HG03565 (cell line): ENCODE measurements around the gene IFNA21.
"Not testable (repeated sequence)": the region's sequence is repeated elsewhere in the genome, so short reads cannot be mapped to it uniquely, and the experiment has no call there.

ENCODE experiments used
- ATAC-seq: cut with Tn5 transposase; IDR thresholded peaks from one replicate; pipeline ENCODE4 v1.9.1; 2021; ENCODE audit warnings: mild to moderate bottlenecking, moderate library complexity; ENCODE audit not compliant: unreplicated experiment

Gene IFNA21

DNA sequence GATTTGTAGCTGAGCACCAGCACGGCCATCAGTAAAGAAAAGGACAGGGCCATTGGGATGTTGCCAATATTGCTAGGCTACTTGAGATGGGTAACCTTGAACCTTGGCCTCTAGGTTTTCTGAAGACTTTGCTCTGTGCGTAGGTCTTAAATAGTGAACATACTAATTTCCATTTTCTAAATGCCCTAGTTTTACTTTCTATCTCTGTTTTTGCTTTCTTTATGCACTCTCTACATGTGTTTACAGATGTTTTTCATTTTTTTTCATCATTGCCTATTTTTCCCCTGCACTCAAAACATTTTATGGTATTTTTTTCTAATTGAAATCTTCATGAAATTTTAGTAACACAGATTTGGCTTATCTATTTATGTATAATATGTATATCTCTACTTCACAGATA lies at the start of gene IFNA21:
Gene IFNA21 (minus strand): TSS at position 101 of the 400 bp plus-strand sequence. CDS start 48 bp downstream, at position 53.
- ATAC-seq = not testable (repeated sequence)

GRCh38 chr9:21213411-21214326 lies 47.2 kb upstream of the IFNA21 start:
- peak; percentile 75 for ATAC-seq

DNA sequence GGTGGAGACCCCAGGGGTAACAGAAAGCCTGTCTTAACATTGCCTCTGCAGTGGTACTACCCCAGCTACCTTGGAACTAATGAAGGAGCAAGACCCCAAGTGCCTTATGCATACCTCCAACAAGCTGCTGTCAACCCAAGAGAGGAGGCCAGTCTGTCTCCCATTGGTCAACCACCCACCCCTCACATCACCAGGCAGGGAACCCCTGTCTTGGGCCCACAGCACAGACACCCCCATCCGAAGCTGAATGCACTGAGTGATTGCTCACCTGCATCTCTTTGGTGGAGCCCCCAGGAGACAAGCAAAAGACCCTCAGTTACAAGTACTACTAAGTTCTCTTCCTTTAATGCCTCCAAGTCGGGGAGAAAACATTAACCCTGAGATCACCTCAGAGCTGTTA lies 45.7 kb upstream of the IFNA21 start:
- ATAC-seq = not testable (repeated sequence)

DNA sequence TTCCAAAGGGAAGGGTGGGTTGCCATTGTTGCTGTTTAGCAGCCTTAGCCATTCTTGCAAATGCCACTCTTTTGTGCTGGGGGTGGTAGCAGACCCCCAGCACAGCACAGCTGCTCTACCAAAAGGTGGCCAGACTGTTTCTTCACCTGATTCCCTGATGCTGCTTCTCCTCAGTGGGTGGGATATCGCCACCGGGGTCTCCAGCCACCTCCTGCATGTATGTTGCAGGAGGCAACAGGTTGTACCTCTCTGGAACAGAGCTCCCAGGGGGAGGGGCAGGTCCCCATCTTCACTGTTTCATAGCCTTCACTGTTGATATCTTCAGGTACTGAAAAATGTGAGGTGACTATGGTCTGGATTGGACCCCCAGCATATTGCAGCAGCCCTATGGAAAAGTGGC lies 44.3 kb upstream of the IFNA21 start:
- not testable (repeated sequence) for ATAC-seq

- ATAC-seq = no peak
Observed at GRCh38 chr9:21210311-21210710, 43.9 kb upstream of the IFNA21 start.

DNA sequence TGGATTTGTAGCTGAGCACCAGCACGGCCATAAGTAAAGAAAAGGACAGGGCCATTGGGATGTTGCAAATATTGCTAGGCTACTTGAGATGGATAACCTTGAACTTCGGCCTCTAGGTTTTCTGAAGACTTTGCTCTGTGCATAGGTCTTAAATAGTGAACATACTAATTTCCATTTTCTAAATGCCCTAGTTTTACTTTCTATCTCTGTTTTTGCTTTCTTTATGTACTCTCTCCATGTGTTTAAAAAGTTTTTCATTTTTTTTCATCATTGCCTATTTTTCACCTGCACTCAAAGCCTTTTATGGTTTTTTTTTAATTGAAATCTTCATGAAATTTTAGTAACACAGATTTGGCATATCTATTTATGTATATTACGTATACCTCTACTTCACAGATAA lies 40.6 kb upstream of the IFNA21 start, which contains the start of gene IFNA10:
Gene IFNA10 (minus strand): TSS at position 101 of the 400 bp plus-strand sequence. CDS start 46 bp downstream, at position 55.
- not testable (repeated sequence) for ATAC-seq

DNA sequence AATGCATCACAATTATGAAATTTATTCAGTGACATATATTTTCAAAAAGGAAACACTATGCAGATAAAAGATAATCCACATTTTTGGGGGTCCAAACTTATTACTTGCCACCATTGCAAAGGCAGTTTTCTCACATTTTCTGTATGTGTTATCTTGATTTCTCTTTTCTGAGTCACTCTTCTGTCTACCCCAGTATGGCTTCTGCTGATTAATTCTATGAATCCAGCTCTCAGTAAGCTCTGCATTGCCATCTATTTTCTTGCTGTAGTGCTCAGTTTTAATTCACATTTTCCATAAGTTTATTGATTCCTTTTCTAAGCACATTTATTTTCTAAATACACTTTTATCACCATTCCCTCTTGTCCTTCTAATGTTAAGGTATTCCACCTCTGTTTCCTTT lies 38.7 kb upstream of the IFNA21 start:
- no peak for ATAC-seq

DNA sequence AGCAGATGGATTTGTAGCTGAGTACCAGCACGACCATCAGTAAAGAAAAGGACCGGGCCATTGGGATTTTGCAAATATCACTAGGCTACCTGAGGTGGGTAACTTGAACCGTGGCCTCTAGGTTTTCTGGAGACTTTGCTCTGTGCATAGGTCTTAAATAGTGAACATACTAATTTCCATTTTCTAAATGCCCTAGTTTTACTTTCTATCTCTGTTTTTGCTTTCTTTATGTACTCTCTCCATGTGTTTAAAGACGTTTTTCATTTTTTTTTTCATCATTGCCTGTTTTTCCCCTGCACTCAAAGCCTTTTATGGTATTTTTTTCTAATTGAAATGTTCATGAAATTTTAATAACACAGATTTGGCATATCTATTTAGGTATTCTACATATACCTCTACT lies 35.6 kb upstream of the IFNA21 start, which contains the start of gene IFNA7:
Gene IFNA7 (minus strand): TSS at position 101 of the 400 bp plus-strand sequence. CDS start 40 bp downstream, at position 61.
- not testable (repeated sequence) for ATAC-seq

DNA sequence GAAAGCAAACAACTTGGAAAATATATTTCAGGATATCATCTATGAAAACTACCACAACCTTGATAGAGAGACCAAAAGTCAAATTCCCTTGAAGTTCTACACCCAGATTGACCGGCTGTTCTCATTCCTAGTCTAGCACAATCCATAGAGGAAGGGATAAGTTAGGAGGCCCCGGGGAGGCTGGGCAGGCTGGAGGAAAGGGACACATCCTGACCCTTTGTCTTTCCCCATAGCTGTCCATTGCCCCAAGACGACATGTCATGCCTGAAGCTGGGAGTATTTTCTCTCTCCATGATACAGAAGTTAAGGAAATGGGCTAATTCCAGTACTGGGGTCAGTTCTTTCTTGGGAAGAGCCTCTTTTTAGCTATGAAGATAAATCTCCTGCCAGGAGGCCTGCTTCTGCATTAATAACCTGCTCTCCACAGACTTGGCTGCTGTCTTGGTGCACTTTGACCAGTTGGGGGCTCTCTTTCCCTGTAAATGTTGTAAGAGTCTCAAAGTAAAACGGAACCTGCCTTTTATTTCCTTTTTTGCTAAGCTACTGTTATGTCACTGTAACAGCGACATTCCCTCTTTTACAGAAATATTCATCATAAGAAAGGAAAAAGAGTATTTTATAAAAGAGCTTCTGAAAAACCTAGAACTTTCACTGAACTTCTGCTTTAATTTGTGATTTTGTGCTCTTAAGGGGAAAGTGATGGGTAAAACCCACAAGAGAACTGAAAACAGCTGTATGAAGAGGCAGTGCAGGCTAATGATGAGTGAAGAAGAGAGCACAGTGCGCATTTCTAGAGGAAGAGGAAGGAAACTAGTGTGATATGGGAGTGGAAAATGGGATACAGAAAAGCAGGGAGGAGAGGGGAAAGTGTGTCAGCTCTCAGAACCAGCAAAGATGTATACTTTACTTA lies 28.7 kb upstream of the IFNA21 start:
- peak; percentile 91 for ATAC-seq

GRCh38 chr9:21187487-21187886 lies 21.0 kb upstream of the IFNA21 start, which contains the start of gene IFNA4:
Gene IFNA4 (minus strand): TSS chr9:21187587. CDS start chr9:21187531, 56 bp downstream.
- not testable (repeated sequence) for ATAC-seq

DNA sequence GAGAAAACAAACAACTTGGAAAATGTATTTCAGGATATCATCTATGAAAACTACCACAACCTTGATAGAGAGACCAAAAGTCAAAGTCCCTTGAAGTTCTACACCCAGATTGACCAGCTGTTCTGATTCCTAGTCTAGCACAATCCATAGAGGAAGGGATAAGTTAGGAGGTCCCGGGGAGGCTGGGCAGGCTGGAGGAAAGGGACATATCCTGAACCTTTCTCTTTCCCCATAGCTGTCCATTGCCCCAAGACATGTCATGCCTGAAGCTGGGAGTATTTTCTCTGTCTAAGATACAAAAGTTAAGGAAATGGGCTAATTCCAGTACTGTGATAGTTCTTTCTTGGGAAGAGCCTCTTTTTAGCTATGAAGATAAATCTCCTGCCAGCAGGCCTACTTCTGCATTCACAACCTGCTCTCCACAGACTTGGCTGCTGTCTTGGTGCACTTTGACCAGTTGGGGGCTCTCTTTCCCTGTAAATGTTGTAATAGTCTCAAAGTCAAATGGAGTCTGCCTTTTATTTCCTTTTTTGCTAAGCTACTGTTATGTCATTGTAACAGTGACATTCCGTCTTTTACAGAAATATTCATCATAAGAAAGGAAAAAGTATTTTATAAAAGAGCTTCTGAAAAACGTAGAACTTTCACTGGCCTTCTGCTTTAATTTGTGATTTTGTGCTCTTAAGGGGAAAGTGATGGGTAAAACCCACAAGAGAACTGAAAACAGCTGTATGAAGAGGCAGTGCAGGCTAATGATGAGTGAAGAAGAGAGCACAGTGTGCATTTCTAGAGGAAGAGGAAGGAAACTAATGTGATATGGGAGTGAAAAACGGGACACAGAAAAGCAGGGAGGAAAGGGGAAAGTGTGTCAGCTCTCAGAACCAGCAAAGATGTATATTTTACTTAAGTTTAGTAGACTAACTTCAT lies 16.6 kb upstream of the IFNA21 start:
- peak; percentile 95 for ATAC-seq

DNA sequence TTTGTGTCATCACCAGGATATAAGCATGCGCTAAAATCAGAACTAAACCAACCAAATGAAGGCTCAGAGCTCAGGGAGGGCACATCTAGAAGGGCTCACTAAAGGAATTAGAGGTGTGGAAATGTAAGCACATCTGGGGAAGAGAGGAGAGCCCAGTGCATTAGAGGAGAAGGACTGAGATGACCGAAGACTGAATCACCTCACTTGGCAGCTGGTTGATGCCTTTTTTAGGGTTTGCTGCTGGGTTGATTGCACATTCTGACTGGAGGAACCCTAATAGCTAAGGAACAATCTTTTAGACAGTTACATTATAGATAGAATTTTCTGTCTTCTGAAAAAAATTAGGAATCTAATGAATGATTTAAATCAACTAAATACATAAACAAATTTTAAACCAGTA lies 8.2 kb upstream of the IFNA21 start:
- ATAC-seq = no peak

DNA sequence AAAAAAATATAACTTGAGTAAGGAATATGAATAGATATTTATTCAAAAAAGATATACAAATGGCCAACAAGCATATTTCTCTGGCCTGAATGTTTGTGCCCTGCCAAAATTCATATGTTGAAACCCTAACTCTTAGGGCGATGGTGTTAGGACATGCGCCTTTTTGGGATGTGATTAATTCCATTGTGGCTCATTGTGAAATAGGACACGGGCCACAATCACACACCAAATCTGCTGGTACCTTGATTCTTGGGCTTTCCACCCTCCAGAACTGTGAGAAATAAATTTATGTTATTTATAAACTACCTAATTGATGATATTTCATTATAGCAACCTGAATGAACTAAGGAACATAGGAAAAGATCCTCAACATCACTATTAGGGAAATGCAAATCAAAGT lies 5.7 kb upstream of the IFNA21 start:
- ATAC-seq = no peak

GRCh38 chr9:21171351-21171750 lies 4.9 kb upstream of the IFNA21 start:
- ATAC-seq = no peak

DNA sequence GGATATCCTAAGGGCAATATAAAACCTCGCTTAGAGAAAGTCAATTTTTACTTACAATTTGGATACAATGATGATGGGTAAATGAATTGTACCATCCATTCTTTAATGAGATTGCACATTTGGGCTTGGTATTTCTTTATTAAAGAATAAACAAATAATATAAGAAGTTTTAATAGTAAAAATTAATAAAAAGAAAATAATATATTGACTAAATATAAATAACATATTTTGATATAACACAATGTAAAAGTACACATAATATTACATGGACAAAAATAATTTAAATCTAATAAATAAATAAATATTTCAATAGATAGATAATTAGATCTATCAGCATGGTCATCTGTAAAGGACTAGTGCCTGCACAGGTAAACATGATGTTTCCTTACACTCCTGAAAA lies 944 bp downstream of the IFNA21 start:
- ATAC-seq = no peak

- ATAC-seq = peak; percentile 96
Observed at GRCh38 chr9:21160178-21160577, 6.3 kb downstream of the IFNA21 start.

GRCh38 chr9:21155501-21155900 lies 11.0 kb downstream of the IFNA21 start:
- ATAC-seq = no peak

DNA sequence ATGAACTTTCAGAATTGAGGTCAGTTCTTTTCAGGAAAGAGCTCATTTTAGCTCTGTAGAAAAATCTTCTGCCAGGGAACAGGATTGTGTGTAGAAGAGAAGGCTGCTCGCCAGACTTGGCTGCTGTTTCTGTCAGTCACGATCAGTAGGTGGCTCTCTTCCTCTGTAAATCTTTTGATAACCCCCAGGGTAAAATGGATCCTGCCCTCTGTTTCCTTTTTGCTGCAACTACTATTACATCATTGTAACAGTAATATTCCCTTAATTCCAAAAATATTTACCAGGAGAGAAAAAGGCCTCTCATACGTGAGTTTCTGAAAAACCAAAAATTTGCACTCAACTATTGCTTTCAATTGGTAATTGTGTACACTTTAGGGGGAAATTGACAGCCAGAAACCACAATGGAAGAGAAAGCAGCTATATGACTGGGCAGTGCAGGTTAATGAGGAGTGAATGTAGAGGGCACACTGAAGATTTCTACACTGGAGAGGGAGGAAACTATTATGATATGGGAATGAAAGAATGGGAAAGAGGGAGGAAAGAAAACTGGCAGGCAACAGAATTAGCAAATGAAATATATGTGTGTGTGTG lies 12.3 kb downstream of the IFNA21 start:
- peak; percentile 79 for ATAC-seq

DNA sequence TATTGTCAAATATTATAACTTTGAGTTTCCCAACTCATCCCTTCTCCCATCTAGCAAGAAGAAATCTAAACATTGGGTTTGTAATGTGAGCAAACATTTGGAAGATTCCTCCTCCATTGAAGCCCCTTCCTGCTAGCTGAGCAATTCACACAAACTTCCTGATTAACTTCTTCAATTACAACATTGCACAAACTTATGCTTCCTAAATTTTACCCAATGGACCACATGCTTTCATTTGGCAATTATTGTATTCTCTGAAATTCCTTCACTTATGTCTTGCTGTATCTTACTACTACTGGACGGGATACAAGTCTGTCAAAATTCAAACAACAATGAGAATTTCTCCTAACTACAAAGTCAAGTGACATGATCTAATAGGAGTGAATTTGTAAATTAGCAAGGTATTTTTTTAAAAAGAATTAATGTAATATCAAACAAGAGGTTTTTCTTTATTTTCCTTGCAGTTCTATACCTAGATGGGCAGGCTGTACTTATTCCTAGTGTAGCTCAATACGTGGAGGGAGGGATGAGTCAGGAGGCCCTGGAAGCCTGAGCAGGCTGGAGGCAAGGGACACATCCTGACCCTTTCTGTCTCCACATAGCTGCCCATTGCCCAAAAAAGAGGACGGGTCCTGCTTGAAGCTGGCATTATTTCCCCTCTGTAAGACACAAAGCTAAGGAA lies 13.0 kb downstream of the IFNA21 start:
- ATAC-seq = no peak
